ENCODE data around the gene DGKZ.
A peak's percentile ranks its signal among the peaks of the same experiment; 100 is the strongest.

DNA sequence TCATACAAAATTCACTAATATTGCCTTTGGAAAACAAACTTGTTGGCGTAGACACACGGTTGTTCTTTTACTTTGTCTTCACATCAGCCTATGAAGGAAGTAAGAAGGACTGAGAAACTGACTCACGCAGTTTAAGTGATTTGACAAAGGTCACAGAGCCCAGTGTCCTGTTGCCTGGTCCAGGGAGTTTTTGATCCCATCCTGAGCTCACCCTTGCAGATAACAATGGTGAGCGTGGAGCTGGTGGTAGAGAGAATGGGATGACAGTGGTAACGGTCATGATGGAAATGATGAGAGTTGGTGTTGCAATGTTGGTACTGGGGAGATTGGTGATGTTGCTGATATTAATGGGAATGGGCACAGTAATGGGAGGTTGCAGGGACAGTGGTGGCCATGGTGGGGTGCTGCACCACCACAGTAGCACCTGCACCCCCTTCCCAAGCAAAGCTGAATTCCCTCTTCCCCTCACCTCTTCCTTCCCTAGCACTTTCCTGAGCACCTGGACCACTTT, 47.8 kb upstream of the DGKZ start:
- TF ChIP-seq, protein P1, sequence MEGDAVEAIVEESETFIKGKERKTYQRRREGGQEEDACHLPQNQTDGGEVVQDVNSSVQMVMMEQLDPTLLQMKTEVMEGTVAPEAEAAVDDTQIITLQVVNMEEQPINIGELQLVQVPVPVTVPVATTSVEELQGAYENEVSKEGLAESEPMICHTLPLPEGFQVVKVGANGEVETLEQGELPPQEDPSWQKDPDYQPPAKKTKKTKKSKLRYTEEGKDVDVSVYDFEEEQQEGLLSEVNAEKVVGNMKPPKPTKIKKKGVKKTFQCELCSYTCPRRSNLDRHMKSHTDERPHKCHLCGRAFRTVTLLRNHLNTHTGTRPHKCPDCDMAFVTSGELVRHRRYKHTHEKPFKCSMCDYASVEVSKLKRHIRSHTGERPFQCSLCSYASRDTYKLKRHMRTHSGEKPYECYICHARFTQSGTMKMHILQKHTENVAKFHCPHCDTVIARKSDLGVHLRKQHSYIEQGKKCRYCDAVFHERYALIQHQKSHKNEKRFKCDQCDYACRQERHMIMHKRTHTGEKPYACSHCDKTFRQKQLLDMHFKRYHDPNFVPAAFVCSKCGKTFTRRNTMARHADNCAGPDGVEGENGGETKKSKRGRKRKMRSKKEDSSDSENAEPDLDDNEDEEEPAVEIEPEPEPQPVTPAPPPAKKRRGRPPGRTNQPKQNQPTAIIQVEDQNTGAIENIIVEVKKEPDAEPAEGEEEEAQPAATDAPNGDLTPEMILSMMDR (conservative IDR thresholded peaks at IDR 0.05; ENCODE audit: low read length) = peak; percentile 47
- TF ChIP-seq EZH2phosphoT487 (IDR thresholded peaks at IDR 0.05; ENCODE audit: borderline replicate concordance) = no peak

Measured in Loucy (cell line).